SK-N-SH treated with all-trans-retinoic acid at 6 μM for 48 hours (cell line): Measurements from ENCODE around the gene CCDC63.

Source experiments
- ARNTL ChIP-seq: fragments of 450-650 bp; formaldehyde crosslinking; IDR thresholded peaks from 2 replicates; pipeline ENCODE4 v1.5.0; 2020; ENCODE audit warnings: low read depth, mild to moderate bottlenecking, moderate library complexity, borderline replicate concordance
- CSDC2 ChIP-seq: fragments of 250-450 bp; sonication (Bioruptor Pico); IDR thresholded peaks from 2 replicates; pipeline ENCODE4 v1.5.0; 2020; ENCODE audit warnings: mild to moderate bottlenecking, moderate library complexity
- ISL1 ChIP-seq: fragments of 250-450 bp; sonication (Bioruptor Pico); IDR thresholded peaks from 2 replicates; pipeline ENCODE4 v2.1.2; 2022; ENCODE audit warnings: mild to moderate bottlenecking, moderate library complexity
- OSR1 ChIP-seq: fragments of 250-450 bp; sonication (Bioruptor Pico); IDR thresholded peaks from 2 replicates; pipeline ENCODE4 v1.8.0; 2022; ENCODE audit warnings: moderate library complexity, mild to moderate bottlenecking, inconsistent platforms
- RARB ChIP-seq: fragments of 250-450 bp; sonication (Bioruptor Pico); IDR thresholded peaks from 2 replicates; pipeline ENCODE4 v1.8.0; 2021; ENCODE audit warnings: mild to moderate bottlenecking, moderate library complexity
- SNAI2 ChIP-seq: fragments of 250-450 bp; sonication (Bioruptor Pico); IDR thresholded peaks from 2 replicates; pipeline ENCODE4 v1.5.0; 2020; ENCODE audit warnings: mild to moderate bottlenecking, moderate library complexity
- TCF4 ChIP-seq: fragments of 250-450 bp; sonication (Bioruptor Pico); IDR thresholded peaks from 2 replicates; pipeline ENCODE4 v1.8.0; 2021; ENCODE audit warnings: mild to moderate bottlenecking, moderate library complexity, borderline replicate concordance
- TOX ChIP-seq: fragments of 250-450 bp; sonication (Bioruptor Pico); IDR thresholded peaks from 2 replicates; pipeline ENCODE4 v1.8.0; 2021; ENCODE audit warnings: mild to moderate bottlenecking, moderate library complexity, borderline replicate concordance
- ZFP3 ChIP-seq: fragments of 250-450 bp; sonication (Bioruptor Pico); IDR thresholded peaks from 2 replicates; pipeline ENCODE4 v1.5.0; 2020; ENCODE audit warnings: mild to moderate bottlenecking, moderate library complexity
- ZFP30 ChIP-seq: fragments of 450-650 bp; formaldehyde crosslinking; IDR thresholded peaks from 2 replicates; pipeline ENCODE4 v1.5.0; 2022; ENCODE audit warnings: mild to moderate bottlenecking, moderate library complexity
- ZNF565 ChIP-seq: fragments of 450-650 bp; formaldehyde crosslinking; conservative IDR thresholded peaks from 2 replicates; pipeline ENCODE4 v1.5.0; 2020; ENCODE audit warnings: low read depth, mild to moderate bottlenecking, moderate library complexity
- ZNF70 ChIP-seq: fragments of 450-650 bp; formaldehyde crosslinking; IDR thresholded peaks from 2 replicates; pipeline ENCODE4 v1.5.0; 2020; ENCODE audit warnings: mild to moderate bottlenecking, moderate library complexity
- TF ChIP-seq, protein P1 (sequence below): fragments of 250-450 bp; sonication (Bioruptor Pico); IDR thresholded peaks from 2 replicates; pipeline ENCODE4 v1.8.0; 2020; ENCODE audit warnings: mild to moderate bottlenecking, moderate library complexity, borderline replicate concordance

DNA sequence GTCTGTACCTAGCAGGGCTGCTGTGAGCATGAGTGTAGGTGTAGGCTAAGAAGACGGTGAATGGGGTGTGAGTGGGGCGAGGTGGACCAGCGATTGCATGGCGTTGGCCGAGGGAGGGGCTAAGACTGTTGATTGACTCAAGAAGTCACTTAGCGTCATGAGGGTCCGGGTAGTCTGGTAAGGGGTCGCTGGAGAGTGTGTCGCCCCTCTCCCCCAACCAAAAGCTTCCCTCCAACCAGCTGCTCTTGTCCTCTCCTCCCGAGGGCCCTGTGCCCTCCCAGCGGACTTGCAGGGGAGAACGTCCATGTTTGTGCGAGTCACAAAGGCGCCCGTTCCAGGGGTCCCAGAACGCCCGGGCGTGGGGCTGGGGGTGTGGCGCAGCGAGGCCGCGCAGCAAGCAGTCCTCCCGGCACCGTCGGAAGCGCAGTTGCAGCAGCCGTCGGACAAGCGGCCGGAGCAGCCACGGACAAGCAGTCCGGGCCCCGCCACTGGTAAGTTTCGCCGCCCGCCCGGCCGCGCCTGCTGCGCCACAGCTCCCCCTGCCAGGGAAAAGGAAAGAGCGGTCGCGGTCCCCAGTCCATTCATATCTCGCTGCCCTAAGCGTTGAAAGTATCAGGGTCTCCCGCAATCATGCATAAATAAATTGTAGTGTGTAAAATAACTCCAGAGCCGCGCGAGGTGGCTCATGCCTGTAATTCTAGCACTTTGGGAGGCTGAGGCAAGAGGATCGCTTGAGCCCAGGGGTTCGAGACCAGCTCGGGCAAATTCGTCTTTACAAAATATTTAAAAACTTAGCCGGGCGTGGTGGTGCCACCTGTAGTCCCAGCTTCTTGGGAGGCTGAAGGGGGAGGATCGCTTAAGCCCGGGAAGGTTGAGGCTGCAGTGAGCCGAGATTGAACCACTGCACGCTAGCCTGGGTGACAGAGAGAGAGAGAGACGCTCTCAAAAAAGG is at the start of gene CCDC63:
- TF ChIP-seq RARB (no peak), TOX (CRISPR knock-in tag) (no peak), CSDC2 (CRISPR knock-in tag) (no peak), ZFP3 (CRISPR knock-in tag) (no peak), TCF4 (no peak), ARNTL (CRISPR knock-in tag) (no peak), ISL1 (CRISPR knock-in tag) (no peak), SNAI2 (CRISPR knock-in tag) (no peak), ZNF565 (CRISPR knock-in tag) (no peak), OSR1 (CRISPR knock-in tag) (no peak), ZFP30 (CRISPR knock-in tag) (no peak), ZNF70 (CRISPR knock-in tag) (no peak)
- TF ChIP-seq, protein P1, sequence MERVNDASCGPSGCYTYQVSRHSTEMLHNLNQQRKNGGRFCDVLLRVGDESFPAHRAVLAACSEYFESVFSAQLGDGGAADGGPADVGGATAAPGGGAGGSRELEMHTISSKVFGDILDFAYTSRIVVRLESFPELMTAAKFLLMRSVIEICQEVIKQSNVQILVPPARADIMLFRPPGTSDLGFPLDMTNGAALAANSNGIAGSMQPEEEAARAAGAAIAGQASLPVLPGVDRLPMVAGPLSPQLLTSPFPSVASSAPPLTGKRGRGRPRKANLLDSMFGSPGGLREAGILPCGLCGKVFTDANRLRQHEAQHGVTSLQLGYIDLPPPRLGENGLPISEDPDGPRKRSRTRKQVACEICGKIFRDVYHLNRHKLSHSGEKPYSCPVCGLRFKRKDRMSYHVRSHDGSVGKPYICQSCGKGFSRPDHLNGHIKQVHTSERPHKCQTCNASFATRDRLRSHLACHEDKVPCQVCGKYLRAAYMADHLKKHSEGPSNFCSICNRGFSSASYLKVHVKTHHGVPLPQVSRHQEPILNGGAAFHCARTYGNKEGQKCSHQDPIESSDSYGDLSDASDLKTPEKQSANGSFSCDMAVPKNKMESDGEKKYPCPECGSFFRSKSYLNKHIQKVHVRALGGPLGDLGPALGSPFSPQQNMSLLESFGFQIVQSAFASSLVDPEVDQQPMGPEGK = no peak
